IMR-90 (cell line): Measurements from ENCODE around the gene SOST. TPM values are rescaled to one million over a fixed set of nuclear protein-coding genes. Genes with fewer than 3 reads are reported as not detected.

Source experiments
- ATAC-seq: fragments of 200-7000 bp; cut with Tn5 transposase; 2 replicates; pipeline ENCODE4 v1.9.1; 2020; ENCODE audit warnings: low read depth, mild to moderate bottlenecking, moderate library complexity
- BruUV-seq: library from RNA; stranded (reverse); fragments of 400-500 nt; replicated peaks from 2 replicates; lab custom pipeline; 2021; lab: Mats Ljungman, UMichigan
- CTCF ChIA-PET: fragments of 300-600 bp; formaldehyde crosslinking; extraction: SDS; loops from one replicate; lab custom pipeline; 2021; ENCODE audit warnings: antibody characterized with exemption; lab: Yijun Ruan, JAX
- POLR2A ChIA-PET: fragments of 300-600 bp; sonication (Branson Sonifier 250); formaldehyde crosslinking; loops from one replicate; lab custom pipeline; 2022; ENCODE audit warnings: antibody characterized with exemption; ENCODE audit not compliant: unreplicated experiment; lab: Charles Lee
- DNase-seq: peaks from one replicate; pipeline ENCODE4 v3.0.0; 2013
- H2AFZ ChIP-seq: replicated peaks from 2 replicates; pipeline ENCODE3; 2013; ENCODE audit warnings: low read length, mild to moderate bottlenecking; ENCODE audit not compliant: poor library complexity
- H2AK5ac ChIP-seq: 2 replicates; pipeline ENCODE4 v1.6.1; 2013; ENCODE audit warnings: low read depth, low read length, inconsistent platforms
- H2AK9ac ChIP-seq: replicated peaks from 2 replicates; pipeline ENCODE3; 2013; ENCODE audit warnings: mild to moderate bottlenecking, low read depth, low read length, moderate library complexity; ENCODE audit not compliant: poor library complexity
- H2BK120ac ChIP-seq: 2 replicates; pipeline ENCODE4 v1.6.1; 2013; ENCODE audit warnings: low read depth, low read length, inconsistent platforms
- H2BK15ac ChIP-seq: 3 replicates; pipeline ENCODE4 v1.6.1; 2013; ENCODE audit warnings: low read depth, low read length, inconsistent platforms
- H2BK20ac ChIP-seq: 2 replicates; pipeline ENCODE4 v1.6.1; 2013; ENCODE audit warnings: low read depth, mild to moderate bottlenecking, inconsistent platforms, low read length, moderate library complexity
- H2BK5ac ChIP-seq: 2 replicates; pipeline ENCODE4 v1.6.1; 2013; ENCODE audit warnings: mild to moderate bottlenecking, low read depth, low read length, inconsistent platforms; ENCODE audit not compliant: poor library complexity, severe bottlenecking
- H3K14ac ChIP-seq: replicated peaks from 2 replicates; pipeline ENCODE4 v1.6.1; 2013; ENCODE audit warnings: low read depth, low read length, inconsistent platforms
- H3K18ac ChIP-seq: 2 replicates; pipeline ENCODE4 v1.6.1; 2013; ENCODE audit warnings: low read depth, low read length, control low read depth
- H3K23ac ChIP-seq: 2 replicates; pipeline ENCODE4 v1.6.1; 2013; ENCODE audit warnings: low read depth, low read length, inconsistent platforms
- H3K27ac ChIP-seq: 2 replicates; pipeline ENCODE4 v1.5.1; 2013; ENCODE audit warnings: mild to moderate bottlenecking, control low read depth, low read length; ENCODE audit not compliant: insufficient read depth
- H3K27me3 ChIP-seq: 2 replicates; pipeline ENCODE4 v1.6.1; 2013; ENCODE audit warnings: low read length; ENCODE audit not compliant: control insufficient read depth, insufficient read depth
- H3K36me3 ChIP-seq: 2 replicates; pipeline ENCODE4 v1.6.1; 2013; ENCODE audit warnings: low read length, mixed read lengths; ENCODE audit not compliant: control insufficient read depth, insufficient read depth
- H3K4ac ChIP-seq: 2 replicates; pipeline ENCODE4 v1.6.1; 2013; ENCODE audit warnings: low read depth, low read length, inconsistent platforms
- H3K4me1 ChIP-seq: 2 replicates; pipeline ENCODE4 v1.6.1; 2013; ENCODE audit warnings: low read length, mixed read lengths; ENCODE audit not compliant: control insufficient read depth, insufficient read depth
- H3K4me2 ChIP-seq: 2 replicates; pipeline ENCODE4 v1.6.1; 2013; ENCODE audit warnings: low read depth, mild to moderate bottlenecking, control low read depth, low read length, moderate library complexity
- H3K4me3 ChIP-seq: 2 replicates; pipeline ENCODE4 v1.5.1; 2013; ENCODE audit warnings: low read depth, mild to moderate bottlenecking, control low read depth, low read length, moderate library complexity; ENCODE audit not compliant: insufficient read depth
- H3K56ac ChIP-seq: 2 replicates; pipeline ENCODE4 v1.6.1; 2013; ENCODE audit warnings: low read length, inconsistent platforms; ENCODE audit not compliant: insufficient read depth; ENCODE audit errors: extremely low read depth
- H3K79me1 ChIP-seq, 2 experiments: 2 replicates each; pipeline ENCODE4 v1.6.1; 2013; ENCODE audit warnings: low read length in 2 of 2, inconsistent platforms in 1 of 2, low read depth in 1 of 2
- H3K9ac ChIP-seq: 2 replicates; pipeline ENCODE4 v1.6.1; 2013; ENCODE audit warnings: low read depth, low read length, control low read depth
- H3K9me1 ChIP-seq: 2 replicates; pipeline ENCODE4 v1.6.1; 2013; ENCODE audit warnings: low read length, inconsistent platforms; ENCODE audit not compliant: insufficient read depth
- H3K9me3 ChIP-seq: 2 replicates; pipeline ENCODE4 v1.6.1; 2013; ENCODE audit warnings: low read length; ENCODE audit not compliant: control insufficient read depth, insufficient read depth
- H4K20me1 ChIP-seq: 2 replicates; pipeline ENCODE4 v1.6.1; 2013; ENCODE audit warnings: low read length, inconsistent platforms; ENCODE audit not compliant: insufficient read depth
- H4K5ac ChIP-seq: 2 replicates; pipeline ENCODE4 v1.6.1; 2013; ENCODE audit warnings: mild to moderate bottlenecking, low read depth, low read length, control low read depth
- H4K8ac ChIP-seq, 2 experiments: 2 replicates each; pipeline ENCODE4 v1.6.1; 2013; ENCODE audit warnings: low read depth in 2 of 2, low read length in 2 of 2, control low read depth in 1 of 2, inconsistent platforms in 1 of 2
- H4K91ac ChIP-seq: 2 replicates; pipeline ENCODE4 v1.6.1; 2013; ENCODE audit warnings: low read depth, low read length, inconsistent platforms; ENCODE audit not compliant: insufficient read depth
- CEBPB ChIP-seq: IDR thresholded peaks from 2 replicates; pipeline ENCODE4 v1.6.1; 2012; ENCODE audit warnings: low read depth, low read length, improper control_type of control experiment
- CHD1 ChIP-seq: IDR thresholded peaks from 2 replicates; pipeline ENCODE4 v1.6.1; 2012; ENCODE audit warnings: low read depth, low read length, improper control_type of control experiment
- ELK1 ChIP-seq: fragments of 150-350 bp; IDR thresholded peaks from 2 replicates; pipeline ENCODE4 v1.6.1; 2016; ENCODE audit warnings: low read depth, mild to moderate bottlenecking, low read length, moderate library complexity, borderline replicate concordance
- FOS ChIP-seq: fragments of 150-350 bp; IDR thresholded peaks from 2 replicates; pipeline ENCODE4 v1.6.1; 2016; ENCODE audit warnings: low read depth, low read length
- MAFK ChIP-seq: IDR thresholded peaks from 2 replicates; pipeline ENCODE4 v1.6.1; 2012; ENCODE audit warnings: low read depth, low read length, improper control_type of control experiment
- NFE2L2 ChIP-seq: fragments of 150-350 bp; IDR thresholded peaks from 2 replicates; pipeline ENCODE4 v1.6.1; 2016; ENCODE audit warnings: low read depth, mild to moderate bottlenecking, low read length
- POLR2A ChIP-seq: IDR thresholded peaks from 2 replicates; pipeline ENCODE4 v1.6.1; 2012; ENCODE audit warnings: mild to moderate bottlenecking, low read depth, low read length
- RAD21 ChIP-seq: IDR thresholded peaks from 2 replicates; pipeline ENCODE4 v1.6.1; 2012; ENCODE audit warnings: low read length, improper control_type of control experiment
- RFX5 ChIP-seq: IDR thresholded peaks from 2 replicates; pipeline ENCODE4 v1.8.0; 2012; ENCODE audit warnings: low read depth, mild to moderate bottlenecking, low read length, moderate library complexity
- USF2 ChIP-seq: fragments of 150-350 bp; IDR thresholded peaks from 2 replicates; pipeline ENCODE4 v1.6.1; 2017; ENCODE audit warnings: mild to moderate bottlenecking, antibody characterized with exemption, low read length, low read depth
- WGBS, 2 experiments: methylation state at CpG; one replicate each; pipeline versions ENCODE4 v1.1.5 to v1.1.7; 2013; ENCODE audit warnings: missing lambda C conversion rate in 2 of 2; ENCODE audit not compliant: insufficient read length in 1 of 2; ENCODE audit errors: extremely low coverage in 2 of 2; 5-methylcytosine and 5-hydroxymethylcytosine counted together
- dilution Hi-C: fragments of 300-500 bp; cut with HindIII; formaldehyde crosslinking; loops from one replicate; pipeline ENCODE4 v1.14.3; 2018; ENCODE audit warnings: low sequenced_read_pairs; ENCODE audit not compliant: unreplicated experiment
- in situ Hi-C: fragments of 300-500 bp; cut with MboI; formaldehyde crosslinking; loops from 3 replicates; pipeline ENCODE4 v1.14.3; 2019; ENCODE audit warnings: low sequenced_read_pairs, inconsistent platforms, mixed read lengths
- intact Hi-C: fragments of 100-400 bp; cut with micrococcal nuclease; formaldehyde crosslinking; loops from 2 replicates; pipeline ENCODE4 v1.10.0; 2022
- polyA plus RNA-seq, 3 experiments: library from polyadenylated mRNA; depleted of rRNA; stranded (reverse); fragments of >200 nt; gene quantifications; 2 replicates each; pipeline ENCODE4 v1.2.3, GENCODE V29; 2012; ENCODE audit warnings: low replicate concordance in 1 of 3
- total RNA-seq: library from RNA; depleted of rRNA; stranded (reverse); fragments of >200 nt; gene quantifications from 2 replicates; pipeline ENCODE4 v1.2.3, GENCODE V29; 2012

The SOST gene
- total and polyA plus RNA-seq, 2 of the 4 experiments (the other 2 are of a cell fraction) = not detected

GRCh38 chr17:43771463-43771862 lies 12.9 kb upstream of the SOST start:
- Histone ChIP-seq H3K4ac (no peak overlapping the region), H4K91ac (no peak overlapping the region), H2AFZ (no peak overlapping the region), H3K9ac (no peak overlapping the region), H4K5ac (no peak overlapping the region), H2BK120ac (no peak overlapping the region), H2BK20ac (no peak overlapping the region), H2AK9ac (no peak overlapping the region), H2BK15ac (no peak overlapping the region), H3K79me1 (peaks cover 16 to 45% of the 10 kb centered on the region in 2 experiments; a peak in 3 of 4 replicates), H3K23ac (no peak overlapping the region), H3K56ac (no peak overlapping the region), H3K14ac (no peak overlapping the region), H2AK5ac (no peak overlapping the region), H3K9me3 (no peaks in the 10 kb centered on the region), H3K4me2 (no peak overlapping the region), H3K36me3 (peaks cover 53% of the 10 kb centered on the region), H3K4me3 (no peak overlapping the region), H3K9me1 (peaks cover 21% of the 10 kb centered on the region), H3K4me1 (no peaks in the 10 kb centered on the region), H3K18ac (no peak overlapping the region), H2BK5ac (no peak overlapping the region), H4K8ac (no peak overlapping the region), H3K27ac (no peak overlapping the region), H3K27me3 (no peaks in the 10 kb centered on the region), H4K20me1 (peaks cover 23% of the 10 kb centered on the region)
- BruUV-seq = no TSS peak
- intact Hi-C loops (no loop called here), dilution Hi-C loops (no loop called here), in situ Hi-C loops (no loop called here)
- TF ChIP-seq POLR2A = no peak; the same call in 1 of the 2 replicates
- no peak for TF ChIP-seq CEBPB
- TF ChIP-seq MAFK = no peak
- no peak for TF ChIP-seq NFE2L2
- TF ChIP-seq ELK1 = no peak
- TF ChIP-seq FOS = no peak
- TF ChIP-seq USF2 = no peak
- no peak for TF ChIP-seq CHD1
- no peak for TF ChIP-seq RFX5
- no peak for TF ChIP-seq RAD21
- 100% methylated on average over 1 of the region's 9 CpGs; no CpG with 5 or more reads in 1 of the 2 experiments for WGBS, 2 experiments
- ATAC-seq (no peak), DNase-seq (no peak)
- POLR2A ChIA-PET = no interaction called here
- CTCF ChIA-PET = interaction anchor here (1.0 kb wide), 1 partner anchor 77 kb away, joined by 3 read pairs; no protein-coding TSS in a partner anchor
